ENCODE measurements around the gene SLC2A1. TPM values are rescaled to one million over a fixed set of nuclear protein-coding genes. Genes with fewer than 3 reads are reported as not detected.

SLC2A1 gene
- polyA plus RNA-seq, 3 donors, result 31.1 to 36.8 (median 34.9) TPM

DNA sequence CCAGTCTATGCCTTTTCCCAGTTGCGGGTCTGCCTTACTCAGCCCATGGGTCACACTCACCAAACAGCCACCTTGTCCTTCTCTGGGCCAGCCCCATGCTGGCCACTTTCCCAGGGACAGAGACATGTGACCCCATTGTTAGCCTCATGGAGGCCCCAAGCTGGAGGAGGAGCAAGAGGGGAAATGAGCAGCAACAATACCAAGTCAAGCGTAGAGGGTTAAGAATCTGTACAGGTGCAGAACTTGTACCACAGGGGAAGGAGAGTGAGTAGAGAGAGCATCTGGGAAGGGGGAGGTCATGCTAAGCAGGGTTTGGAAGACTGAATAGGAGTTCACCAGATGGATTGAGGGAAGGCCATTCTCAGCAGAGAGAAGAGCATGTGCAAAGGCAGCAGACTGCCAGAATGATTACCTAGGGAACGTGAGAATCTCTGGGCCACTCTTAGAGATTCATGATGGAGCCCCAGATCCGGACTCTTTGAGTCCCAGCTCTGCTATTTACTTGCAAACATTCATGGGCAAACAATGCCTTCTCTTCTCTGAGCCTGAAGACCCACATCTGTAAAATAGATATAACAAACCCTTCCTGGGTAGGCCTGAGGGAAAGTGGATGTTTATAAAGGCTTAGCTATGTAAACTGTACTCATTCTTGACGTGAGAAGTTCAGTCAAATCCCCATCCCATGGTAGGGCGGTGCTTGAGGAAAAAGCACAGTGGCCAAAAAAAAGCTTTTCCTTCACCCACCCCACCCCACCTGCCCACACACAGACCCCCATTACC, 2.8 kb upstream of the SLC2A1 start:
- no peak for DNase-seq (ENCODE audit: low read depth in 3 of 3, low spot score in 2 of 3)

DNA sequence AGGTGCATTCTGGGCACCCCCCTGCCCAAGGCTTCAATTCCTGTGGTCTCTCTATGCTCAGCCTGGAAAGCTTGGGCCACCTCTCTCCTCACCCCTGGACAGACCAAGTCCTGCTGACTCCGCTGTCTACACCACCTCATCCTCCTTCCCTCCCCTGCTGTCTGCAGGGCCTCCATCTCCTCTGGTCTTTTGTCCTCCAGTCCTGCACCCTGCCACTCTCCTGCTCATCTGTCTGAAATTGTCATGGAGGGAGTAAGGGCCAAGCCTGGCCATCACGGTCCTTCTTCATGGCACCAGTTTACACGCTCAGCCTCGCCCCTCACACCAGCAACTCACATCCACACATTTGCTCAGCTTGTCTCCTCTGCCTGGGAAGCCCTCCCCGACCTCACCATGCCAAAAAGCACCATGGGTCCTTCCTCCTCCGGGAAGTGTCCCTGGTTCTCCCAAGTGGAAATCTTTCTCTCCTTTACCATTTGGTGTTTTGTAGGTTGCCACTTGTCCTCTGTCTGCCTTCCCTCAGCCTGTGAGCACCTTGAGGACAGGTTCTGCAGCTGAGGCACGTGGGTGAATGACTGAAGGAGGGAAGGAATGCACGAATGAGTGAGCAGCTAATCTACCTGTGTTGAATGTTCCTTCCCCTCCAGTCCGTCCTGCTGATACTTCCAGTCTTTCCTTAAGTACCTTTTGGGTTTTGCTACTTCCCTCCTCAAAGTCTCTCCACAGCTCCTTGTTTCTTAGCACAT, 2.1 kb upstream of the SLC2A1 start:
- DNase-seq (ENCODE audit: low read depth in 3 of 3, low spot score in 2 of 3), result no peak

DNA sequence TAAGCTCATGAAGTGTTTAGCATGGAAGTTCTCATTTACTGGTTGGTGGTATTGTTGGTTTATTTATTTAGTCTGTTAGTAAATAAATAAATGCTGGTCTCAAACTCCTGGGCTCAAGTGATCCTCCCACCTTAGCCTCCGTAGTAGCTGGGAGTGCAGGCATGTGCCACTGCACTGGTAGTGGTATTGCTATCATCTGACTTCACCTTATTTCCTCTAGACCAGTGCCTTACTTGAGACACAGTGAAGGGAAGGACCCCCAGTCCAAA, 1.4 kb upstream of the SLC2A1 start:
- no peak for DNase-seq (ENCODE audit: low read depth in 3 of 3, low spot score in 2 of 3)

GRCh38 chr1:42957880-42958487, 684 bp downstream of the SLC2A1 start:
- DNase-seq (ENCODE audit: low read depth in 3 of 3, low spot score in 2 of 3), result peak in 1 of 3 donors; percentile 68

GRCh38 chr1:42957229-42957879, 1.3 kb downstream of the SLC2A1 start:
- no peak for DNase-seq (ENCODE audit: low read depth in 3 of 3, low spot score in 2 of 3)

DNA sequence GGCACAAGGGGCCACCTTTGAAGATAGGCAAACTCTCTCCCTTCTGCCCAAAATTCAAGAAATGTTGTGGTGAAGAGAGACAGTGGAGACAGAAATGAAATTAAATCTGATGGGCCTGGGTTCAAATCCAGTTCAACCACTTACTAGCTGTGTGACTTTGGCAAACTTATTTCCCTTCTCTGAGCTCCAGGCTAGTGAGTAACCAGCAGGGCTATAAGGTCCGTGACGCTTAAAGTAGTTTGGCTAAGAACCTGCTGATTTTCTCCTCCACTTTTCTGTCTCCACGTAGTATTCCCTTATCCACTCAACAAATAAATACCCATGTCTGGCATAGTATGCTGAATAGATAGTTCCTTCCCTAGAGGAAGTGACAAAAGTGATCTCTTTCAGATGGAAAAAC, 1.9 kb downstream of the SLC2A1 start:
- no peak for DNase-seq (ENCODE audit: low read depth in 3 of 3, low spot score in 2 of 3)

DNA sequence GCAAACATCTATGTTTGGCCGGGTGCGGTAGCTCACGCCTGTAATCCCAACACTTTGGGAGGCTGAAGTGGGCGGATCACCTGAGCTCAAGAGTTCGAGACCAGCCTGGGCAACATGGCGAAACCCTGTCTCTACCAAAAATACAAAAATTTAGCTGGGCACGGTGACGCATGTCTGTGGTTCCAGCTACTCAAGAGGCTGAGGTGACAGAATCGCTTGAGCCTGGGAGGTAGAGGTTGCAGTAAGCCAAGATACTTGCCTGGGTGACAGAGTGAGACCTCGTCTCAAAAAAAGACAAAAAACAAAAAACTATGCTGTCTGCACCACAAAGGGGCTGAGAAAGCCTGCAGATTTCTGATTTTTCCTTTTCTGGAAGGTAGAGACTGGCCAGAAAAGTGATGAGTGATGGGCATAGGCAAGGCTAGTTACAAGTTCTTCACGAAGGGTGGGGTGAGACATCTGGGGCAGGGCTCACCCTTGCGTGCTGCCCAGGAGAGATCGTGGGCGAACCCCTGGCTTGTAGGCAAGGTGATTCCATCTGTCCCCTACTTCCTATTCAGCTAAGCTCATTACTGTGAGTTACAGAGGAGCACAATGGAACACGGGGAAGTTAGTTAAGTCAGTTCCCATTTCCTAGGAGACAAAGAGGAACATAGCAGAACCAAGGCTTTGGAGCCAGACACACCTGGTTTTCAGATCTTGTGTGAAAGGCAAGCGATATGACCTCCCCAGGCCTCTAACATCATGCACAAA, 3.2 kb downstream of the SLC2A1 start:
- no peak for DNase-seq (ENCODE audit: low read depth in 3 of 3, low spot score in 2 of 3)

DNA sequence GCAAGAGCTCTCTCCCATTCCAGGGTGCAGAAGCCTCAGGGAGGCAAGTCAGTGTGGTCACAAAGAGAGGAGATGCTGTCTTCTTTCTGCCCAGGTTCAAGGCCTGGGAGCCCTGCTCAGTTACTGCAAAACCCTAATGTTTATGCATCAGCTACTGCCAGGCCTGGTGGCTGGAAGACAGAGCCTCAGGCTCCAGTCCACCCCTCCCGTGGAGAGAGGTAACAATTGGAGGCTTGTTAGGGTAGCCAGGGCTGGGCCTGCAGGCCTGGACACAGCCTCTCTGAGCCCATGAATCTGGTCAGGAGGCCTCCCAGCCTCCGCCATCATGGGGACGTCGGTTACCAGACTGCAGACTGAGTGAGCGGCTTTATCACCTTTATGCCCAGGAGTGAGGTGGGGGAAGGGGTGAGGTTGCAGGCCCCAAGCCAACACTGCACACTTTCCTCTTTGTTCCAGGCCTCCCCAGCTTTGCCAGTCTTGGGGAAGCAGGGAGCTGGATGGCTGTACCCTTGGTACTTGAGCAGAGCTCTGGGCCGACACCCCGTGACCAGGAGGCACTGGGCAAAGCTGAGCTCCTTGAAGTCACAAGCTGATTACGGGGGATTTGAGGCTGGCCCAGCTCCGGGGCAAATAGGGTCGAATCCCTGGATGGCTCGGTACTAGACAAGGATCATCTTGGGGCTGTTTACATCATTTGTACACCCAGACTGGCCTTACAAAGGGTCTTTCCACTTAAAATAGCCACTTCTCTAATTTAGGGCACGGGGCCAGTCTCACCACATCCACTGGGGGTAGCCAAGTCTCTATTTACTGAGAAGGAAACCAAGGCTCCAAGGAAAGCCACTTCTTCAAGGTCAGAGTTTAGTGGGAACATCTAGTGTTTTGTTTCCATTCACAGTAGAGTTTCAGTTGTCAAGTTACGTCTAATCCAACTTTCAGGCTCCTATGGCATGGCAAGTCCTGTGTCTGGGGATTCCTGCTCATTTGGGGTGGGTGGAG, 5.2 kb downstream of the SLC2A1 start:
- DNase-seq (ENCODE audit: low read depth in 3 of 3, low spot score in 2 of 3), result no peak

DNA sequence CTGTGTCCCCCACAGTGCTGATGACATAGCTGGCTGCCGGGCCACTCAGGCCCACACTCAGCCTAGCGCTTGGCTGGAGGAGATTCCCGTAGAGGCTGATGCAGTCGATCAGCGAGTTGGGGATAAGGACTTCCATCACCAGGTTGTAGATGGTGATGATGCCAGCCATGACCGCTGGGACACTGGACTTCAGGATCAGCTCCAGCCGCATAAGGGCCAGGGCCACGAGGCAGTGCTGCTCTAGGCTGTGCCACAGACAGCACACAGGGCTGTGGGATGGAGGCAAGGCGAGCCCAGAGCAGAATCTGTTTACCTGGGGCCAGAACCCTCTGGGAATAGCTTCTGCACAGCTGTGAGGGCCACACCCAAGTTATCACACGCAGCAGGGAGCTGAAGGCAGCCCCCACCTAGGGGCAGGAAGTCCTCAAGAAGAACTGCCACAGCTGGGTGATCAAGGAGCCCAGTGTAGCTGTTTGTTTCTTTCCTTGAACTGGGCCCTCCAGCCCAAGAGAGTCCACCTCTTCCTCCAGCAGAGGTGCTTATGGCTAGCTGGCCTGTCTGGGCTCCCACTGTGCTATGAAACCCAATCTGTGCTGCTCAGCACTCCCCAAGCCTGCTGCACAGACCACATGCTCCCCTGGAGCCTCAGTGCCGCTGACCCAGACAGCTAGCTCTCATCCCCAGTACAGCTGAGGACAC, 6.2 kb downstream of the SLC2A1 start:
- no peak for DNase-seq (ENCODE audit: low read depth in 3 of 3, low spot score in 2 of 3)

DNA sequence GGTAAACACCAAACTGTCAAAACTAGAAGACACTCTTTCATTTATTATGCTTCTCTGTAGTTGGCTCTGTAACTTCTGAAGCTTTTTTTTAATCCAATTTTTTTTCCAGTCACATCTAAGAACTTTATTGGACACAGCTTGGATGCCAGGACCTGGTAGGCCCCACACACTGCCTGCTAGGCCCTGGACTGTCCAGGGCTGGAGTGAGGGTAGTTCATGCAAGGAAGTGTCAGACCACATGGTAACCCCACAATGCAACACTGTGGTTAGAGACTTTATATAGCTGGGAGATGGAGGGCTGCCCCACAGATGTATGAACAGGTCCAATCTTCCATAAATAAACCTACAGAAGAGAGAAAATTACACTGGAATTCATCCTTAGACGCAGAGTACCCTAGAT, 7.1 kb downstream of the SLC2A1 start:
- no peak for DNase-seq (ENCODE audit: low read depth in 3 of 3, low spot score in 2 of 3)

DNA sequence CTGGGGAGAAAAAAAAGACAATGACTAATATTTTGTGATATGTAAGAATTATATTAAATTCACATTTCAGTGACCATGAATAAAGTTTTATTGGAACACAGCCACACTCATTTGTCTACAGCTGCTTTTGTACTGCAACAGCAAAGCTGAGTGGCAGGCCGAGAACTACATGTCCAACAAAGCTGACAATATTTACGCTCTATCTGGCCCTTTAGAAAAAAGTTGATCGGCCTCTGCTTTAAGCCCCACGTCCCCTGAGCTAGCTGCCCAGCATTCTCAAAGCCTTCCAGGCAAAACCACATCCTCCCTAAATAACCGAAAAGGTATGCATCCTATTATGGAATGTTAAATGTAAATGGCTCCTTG, 8.6 kb downstream of the SLC2A1 start:
- DNase-seq (ENCODE audit: low read depth in 3 of 3, low spot score in 2 of 3), result no peak

DNA sequence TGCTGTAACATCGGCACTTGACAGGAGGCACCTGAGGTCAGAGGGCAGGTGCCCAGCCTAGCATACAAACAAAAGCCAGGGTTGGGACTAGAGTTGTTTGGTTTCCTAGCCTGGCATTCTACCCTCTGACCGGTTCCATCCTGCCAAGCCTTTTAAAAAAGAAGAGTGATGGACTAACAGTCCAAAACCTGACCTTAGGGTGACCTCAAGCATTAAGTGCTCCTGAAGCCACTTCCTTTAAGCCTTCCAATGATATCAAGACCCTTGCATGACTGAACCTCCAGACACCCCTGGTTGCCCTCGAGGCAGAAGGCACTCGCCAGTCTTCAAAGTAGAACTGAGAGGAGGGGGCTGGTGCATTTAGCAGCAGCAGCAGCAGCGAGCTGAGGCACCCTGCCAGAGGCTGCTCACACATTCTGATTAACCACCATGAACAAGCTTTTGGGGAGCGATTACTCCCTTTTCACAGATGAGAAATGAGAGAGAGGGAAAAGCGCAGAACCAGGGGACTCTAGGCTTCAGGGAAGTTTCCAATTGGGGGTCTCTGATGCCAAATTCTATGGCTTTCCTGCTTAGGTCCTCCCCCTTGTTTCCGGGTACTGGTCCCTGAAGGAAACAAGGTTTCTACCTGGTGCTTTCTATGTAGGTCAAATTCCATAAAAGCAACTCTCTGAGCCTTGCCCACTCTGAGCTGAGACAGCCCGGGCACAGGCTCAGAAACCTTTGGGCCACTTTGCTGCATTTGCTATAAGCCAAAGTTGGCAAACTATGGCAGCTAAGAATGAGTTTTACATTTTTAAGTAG, 9.2 kb downstream of the SLC2A1 start:
- DNase-seq (ENCODE audit: low read depth in 3 of 3, low spot score in 2 of 3), result no peak

GRCh38 chr1:42947965-42948732, 10.5 kb downstream of the SLC2A1 start:
- no peak for DNase-seq (ENCODE audit: low read depth in 3 of 3, low spot score in 2 of 3)

GRCh38 chr1:42947117-42947516, 11.6 kb downstream of the SLC2A1 start:
- no peak for DNase-seq (ENCODE audit: low read depth in 3 of 3, low spot score in 2 of 3)

GRCh38 chr1:42946120-42946898, 12.4 kb downstream of the SLC2A1 start:
- no peak for DNase-seq (ENCODE audit: low read depth in 3 of 3, low spot score in 2 of 3)

DNA sequence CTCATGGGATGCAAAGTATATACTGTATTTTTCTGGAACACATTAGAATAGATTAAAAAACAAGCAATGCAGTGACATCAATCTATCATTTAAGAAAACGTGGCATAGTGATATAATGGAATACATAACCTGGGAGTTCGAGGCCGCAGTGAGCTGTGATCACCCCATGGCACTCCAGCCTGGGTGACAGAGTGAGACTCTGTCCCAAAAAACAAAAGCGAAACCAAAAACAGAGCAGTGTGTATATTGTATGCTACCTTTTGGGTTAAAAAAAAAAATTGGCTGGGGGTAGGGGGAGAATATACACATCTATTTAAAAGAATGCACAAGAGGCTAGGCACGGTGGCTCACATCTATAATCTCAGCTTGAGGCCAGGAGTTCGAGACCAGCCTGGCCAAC, 13.5 kb downstream of the SLC2A1 start:
- no peak for DNase-seq (ENCODE audit: low read depth in 3 of 3, low spot score in 2 of 3)

All from right renal cortex interstitium (tissue), 3 donors.